CD4-positive, alpha-beta T cell treated with Interleukin-6 for 4 hours (primary cell): ENCODE data around the gene NHERF2.
"Not testable (repeated sequence)": the region's sequence is repeated elsewhere in the genome, so short reads cannot be mapped to it uniquely, and the experiment has no call there.

Experiments
- DNase-seq: peaks from one replicate; pipeline ENCODE4 v3.0.0-alpha.2; 2020; ENCODE audit warnings: mixed read lengths

The NHERF2 gene

GRCh38 chr16:2028620-2029220 is 2.0 kb downstream of the NHERF2 start:
- DNase-seq: no peak

- DNase-seq: no peak
These were observed 2.6 kb downstream of the NHERF2 start for GRCh38 chr16:2029350-2029749.

- no peak for DNase-seq
These were observed 3.3 kb downstream of the NHERF2 start for GRCh38 chr16:2030036-2030435.

- no peak for DNase-seq
These were observed 4.4 kb downstream of the NHERF2 start for GRCh38 chr16:2031081-2031577.

- DNase-seq: no peak
These were observed 5.8 kb downstream of the NHERF2 start for GRCh38 chr16:2032285-2033056.

DNA sequence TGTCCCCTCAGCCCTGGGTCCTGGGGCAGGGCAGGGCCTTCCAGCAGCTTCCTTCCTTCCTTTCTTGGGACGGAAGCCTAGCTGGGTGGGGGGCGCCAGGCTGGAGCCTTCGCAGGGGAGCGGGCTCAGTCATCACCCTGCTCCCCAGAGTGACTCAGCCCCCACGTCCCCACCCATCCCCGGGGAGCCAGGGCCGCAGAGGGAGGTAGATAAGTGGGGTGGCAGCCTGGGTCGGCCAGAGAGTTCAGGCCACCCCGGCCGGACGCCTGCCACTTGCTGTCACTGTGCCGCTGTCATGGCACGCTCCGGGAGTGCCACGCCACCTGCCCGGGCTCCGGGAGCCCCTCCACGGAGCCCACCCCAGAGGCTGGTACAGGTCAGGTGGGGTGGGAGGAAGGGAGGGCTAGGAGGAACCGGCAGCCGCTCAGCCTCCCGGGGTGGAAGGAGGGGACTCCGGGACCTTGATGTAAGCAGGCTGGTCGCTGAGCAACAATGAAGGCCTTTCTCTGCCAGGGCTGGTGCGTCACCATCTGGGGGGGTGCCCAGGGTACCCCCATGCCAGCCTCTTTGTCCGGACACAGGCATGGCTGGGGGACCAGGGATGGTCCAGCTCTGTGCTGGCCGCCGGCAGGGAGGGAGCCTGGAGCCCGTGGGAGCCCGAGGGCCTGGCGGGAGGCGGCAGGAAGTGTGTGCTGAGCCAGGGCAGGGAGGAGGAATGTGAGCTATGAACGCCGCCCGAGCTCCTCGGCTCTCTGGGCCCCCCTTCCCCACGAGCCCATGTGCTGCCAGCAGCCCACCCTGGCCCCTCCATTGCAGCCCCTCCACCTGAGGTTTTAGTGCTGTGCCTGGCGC is 6.6 kb downstream of the NHERF2 start:
- no peak for DNase-seq

DNA sequence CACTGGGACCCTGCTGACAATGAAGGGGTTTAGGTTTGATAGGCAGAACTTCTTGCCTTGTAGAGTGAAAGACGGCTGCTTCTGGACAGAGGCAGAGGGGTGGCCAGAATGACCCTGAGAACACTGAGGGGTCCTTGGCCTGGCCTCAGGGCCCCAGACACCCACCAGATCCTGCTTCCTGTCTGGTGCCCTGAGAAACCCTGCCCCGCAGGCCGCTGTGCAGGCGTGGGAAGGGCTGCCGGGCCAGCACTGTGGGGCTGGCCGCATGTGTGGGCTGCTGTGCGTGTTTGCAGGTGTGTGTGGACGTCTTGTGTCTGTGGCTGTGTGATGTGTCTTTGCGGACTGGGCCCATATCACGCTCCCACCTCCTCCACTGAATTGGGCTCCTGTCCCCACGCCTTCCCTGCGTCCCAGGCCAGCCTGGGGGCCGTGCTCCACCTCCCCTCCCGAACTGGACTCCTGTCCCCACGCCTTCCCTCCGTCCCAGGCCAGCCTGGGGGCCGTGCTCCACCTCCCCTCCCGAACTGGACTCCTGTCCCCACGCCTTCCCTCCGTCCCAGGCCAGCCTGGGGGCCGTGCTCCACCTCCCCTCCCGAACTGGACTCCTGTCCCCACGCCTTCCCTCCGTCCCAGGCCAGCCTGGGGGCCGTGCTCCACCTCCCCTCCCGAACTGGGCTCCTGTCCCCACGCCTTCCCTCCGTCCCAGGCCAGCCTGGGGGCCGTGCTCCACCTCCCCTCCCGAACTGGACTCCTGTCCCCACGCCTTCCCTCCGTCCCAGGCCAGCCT is 7.4 kb downstream of the NHERF2 start:
- not testable (repeated sequence) for DNase-seq

DNA sequence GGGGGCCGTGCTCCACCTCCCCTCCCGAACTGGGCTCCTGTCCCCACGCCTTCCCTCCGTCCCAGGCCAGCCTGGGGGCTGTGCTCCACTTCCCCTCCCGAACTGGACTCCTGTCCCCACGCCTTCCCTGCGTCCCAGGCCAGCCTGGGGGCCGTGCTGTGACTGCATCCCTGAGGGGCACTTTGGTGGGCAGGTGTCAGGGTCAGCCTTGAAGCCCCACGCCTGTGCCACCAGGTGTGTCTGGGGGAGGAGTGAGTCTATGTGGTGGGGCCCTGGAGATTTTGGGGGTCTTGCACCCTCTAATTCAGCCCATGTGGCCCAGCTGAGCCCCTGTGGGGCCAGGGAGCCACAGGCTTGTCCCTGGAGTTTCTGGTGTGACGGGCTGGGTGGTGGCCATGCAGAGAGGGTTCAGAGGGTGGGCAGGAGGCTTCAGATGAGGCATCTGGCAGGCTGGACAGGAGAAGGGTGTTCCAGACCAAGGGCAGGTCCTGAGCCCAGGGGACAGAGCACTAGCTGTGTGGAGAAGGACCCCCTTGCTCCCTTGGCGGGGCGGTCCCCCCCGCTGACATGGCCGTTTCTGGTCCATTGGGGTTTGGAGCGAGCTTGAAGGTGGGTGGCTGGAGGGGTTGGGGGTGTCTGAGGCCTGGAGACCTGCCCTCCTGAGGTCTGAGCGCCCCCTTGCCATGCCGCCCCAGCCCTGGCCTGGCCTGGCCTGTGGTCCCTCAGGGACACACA is 8.2 kb downstream of the NHERF2 start:
- DNase-seq: no peak

DNA sequence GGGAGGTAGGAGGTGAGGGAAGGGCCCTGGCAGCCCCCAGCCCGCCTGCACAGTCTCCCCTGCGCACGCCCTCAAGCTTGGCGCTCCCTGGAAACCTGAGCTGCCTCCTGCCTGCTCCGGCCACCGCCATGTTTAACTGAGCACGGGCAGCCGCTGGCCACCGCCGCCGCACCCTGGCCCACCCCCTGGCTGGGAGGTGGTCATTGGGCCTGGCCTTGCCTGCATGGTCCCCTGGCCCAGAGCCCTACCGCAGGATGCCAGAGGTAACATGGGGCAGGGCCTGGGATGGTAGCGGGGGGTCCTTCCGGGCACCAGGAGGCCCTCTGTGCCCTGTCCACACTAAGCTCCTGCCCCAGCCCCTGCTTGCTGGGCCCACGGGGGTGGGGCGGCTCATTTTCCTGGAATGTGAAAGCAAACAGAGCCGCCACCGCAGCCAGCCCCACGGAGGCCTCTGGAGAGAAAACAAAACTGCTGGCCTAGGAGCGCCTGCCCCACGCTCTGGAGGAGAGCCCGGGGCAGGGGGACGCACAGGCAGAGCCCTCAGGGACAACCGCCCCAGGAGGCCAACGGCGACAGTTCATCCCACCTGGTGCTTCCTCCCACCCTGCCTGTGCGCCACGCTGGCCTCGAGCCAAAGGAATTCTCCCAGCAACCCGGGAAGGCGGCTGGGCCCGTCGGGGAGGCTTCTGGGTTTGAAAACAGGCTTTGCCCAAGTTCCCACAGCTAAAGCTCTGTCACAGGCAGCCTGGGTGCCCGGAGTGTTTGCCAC is 8.9 kb downstream of the NHERF2 start:
- no peak for DNase-seq

DNA sequence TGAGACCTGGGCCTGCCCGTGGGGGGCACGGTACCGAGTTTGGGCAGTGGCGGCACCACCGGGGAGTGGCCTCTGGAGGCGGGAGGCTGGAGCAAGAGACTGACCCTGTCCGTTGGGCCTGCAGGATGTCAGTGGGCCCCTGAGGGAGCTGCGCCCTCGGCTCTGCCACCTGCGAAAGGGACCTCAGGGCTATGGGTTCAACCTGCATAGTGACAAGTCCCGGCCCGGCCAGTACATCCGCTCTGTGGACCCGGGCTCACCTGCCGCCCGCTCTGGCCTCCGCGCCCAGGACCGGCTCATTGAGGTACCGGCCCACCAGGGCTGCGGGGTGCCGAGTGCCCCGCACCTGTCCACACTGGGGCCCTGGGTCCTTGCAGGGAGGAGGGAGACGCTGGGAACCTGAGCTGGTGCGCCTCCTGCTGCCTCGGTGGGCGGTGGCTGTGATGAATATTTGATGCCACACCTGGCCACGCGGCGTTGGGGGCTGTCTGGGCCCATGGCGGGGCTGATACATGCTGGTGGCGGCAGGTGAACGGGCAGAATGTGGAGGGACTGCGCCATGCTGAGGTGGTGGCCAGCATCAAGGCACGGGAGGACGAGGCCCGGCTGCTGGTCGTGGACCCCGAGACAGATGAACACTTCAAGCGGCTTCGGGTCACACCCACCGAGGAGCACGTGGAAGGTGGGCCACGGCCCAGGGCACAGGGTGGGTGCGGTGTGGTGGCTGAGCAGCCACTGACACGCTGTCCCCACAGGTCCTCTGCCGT is 9.7 kb downstream of the NHERF2 start:
- DNase-seq: no peak

DNA sequence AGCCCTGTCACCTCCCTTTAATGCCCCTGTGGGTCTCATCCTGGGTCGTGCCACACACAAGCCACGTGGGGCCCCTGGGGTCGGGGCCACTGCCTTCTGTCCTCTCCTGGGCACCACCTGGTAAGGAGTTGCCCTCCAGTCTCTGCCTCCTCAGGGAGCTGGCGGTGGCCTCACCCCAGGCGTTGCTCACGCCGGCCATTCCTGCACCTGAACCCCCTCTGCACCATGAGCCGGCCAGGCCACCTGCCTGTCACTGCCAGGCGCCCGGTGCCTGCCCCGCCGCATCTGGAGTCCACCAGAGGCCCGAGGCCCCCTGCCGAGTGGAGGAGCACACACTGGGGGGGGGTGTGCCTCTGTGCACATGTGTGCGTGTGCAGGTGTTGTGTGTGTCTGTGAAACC is 10.4 kb downstream of the NHERF2 start:
- no peak for DNase-seq

DNA sequence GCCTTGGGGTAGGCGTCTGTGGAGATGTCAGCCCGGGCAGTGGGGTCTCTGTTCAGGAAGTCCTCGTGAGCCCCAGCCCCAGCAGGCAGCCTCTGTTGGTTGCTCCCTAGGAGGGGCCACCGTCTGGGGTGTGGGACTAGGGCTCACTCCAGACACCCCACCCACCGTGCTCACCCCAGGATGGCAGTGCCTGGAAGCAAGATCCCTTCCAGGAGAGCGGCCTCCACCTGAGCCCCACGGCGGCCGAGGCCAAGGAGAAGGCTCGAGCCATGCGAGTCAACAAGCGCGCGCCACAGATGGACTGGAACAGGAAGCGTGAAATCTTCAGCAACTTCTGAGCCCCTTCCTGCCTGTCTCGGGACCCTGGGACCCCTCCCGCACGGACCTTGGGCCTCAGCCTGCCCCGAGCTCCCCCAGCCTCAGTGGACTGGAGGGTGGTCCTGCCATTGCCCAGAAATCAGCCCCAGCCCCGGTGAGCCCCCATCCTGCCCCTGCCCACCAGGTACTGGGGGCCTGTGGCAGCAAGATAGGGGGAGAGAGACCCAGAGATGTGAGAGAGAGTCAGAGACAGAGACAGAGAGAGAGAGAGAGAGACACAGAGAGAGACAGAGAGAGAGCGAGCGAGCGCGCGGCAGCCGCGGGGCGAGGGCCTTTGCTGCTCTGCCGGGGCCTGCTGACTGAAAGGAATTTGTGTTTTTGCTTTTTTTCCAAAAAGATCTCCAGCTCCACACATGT is 11.1 kb downstream of the NHERF2 start:
- DNase-seq: no peak

- DNase-seq: no peak
These were observed 11.9 kb downstream of the NHERF2 start for GRCh38 chr16:2038382-2039231.

DNA sequence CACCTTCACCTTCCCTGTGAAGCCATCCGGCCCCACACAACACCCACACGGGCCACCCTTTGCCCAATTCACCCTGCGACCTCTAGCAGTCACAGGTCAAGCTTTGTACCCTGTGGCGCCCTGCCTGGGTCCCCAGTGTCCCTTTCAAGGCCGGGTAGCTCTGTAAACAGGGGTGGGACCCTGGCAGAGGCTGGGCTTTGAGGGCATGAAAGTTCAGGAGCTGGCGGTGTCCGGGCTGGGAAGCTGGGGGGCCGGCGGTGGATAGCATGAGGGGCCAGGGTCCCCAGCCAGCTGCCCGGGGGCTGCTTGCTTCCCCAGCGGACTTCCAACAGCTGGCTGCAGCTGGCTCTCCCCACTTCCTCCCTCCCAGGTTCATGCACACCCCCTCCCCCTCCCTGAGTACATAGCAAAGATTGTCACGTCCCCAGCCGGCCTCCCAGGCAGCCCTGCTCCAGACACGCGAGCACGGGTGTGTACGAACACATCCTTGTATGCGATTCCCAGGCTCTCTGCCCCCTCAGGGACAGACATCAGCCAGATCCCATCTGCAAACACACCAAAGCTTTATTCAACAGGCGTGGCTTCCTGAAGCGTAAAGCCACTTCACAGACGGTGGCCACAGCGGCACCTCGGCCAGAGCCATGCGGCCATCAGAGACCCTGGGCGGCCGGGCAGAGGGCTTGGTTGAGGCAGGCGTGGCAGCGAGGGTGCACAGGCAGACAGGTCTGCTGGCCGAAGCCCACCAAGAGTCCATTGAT is 12.8 kb downstream of the NHERF2 start:
- DNase-seq: no peak

- DNase-seq: no peak
These were observed 13.5 kb downstream of the NHERF2 start for GRCh38 chr16:2040041-2040786.

DNA sequence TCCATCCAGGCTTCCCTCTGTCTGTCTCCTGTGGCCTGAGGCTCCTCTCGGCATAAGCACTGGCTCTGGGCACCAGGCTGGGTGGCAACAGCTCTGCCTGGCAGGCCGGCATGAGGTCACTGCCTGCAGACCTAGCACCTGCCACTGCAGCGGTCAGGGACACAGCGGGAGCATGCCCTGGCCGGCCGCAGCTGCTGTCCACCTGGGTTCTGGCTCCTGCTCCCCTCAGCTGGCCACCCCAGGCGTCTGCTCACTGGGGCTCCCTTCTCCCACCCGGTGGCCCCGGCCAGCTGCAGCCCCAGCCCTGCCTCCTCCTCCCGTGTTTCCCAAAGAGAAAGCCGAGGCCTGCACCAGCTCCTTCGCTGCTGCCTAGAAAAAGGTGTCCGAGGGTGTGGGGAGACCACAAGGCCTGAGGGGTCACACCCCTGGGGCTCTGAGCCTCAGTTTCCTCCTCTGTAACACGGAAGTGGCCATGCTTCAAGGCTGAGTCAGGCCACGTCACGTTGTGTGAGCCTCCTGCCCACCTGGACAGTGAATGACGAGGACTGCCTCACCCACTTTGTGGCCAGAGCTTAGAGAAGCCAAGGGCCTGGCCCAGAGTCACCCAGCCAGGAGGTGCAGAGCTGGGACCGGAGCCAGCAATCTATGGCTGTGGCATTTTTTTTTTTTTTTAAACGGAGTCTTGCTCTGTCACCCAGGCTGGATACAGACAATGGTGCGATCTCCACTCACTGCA is 14.3 kb downstream of the NHERF2 start:
- no peak for DNase-seq
